SK-N-SH (cell line): ENCODE data around the gene OXA1L. TPM values are rescaled to one million over a fixed set of nuclear protein-coding genes. Genes with fewer than 3 reads are reported as not detected.

ENCODE experiments used
- CTCF ChIA-PET: fragments of 300-600, 350-600 bp; formaldehyde crosslinking; extraction: SDS; loops from one replicate; lab custom pipeline; 2021; lab: Yijun Ruan, JAX
- POLR2A ChIA-PET: fragments of 350-600 bp; sonication (Branson Sonifier 250); formaldehyde crosslinking; extraction: SDS; loops from one replicate; lab custom pipeline; 2020; ENCODE audit warnings: antibody characterized with exemption, inconsistent platforms; lab: Yijun Ruan, JAX
- DNase-seq: peaks from one replicate; pipeline ENCODE4 v3.0.0; 2012
- H2AFZ ChIP-seq: fragments of 200-600 bp; sonication (generic); 2 replicates; pipeline ENCODE4 v1.8.1; 2016; ENCODE audit warnings: antibody characterized with exemption, mild to moderate bottlenecking, low read depth
- H3F3A ChIP-seq: fragments of 200-600 bp; sonication (generic); replicated peaks from 2 replicates; pipeline ENCODE3; 2016; ENCODE audit warnings: antibody characterized with exemption, mild to moderate bottlenecking; ENCODE audit not compliant: insufficient read depth
- H3K27ac ChIP-seq, 2 experiments: fragments of 200-500 bp in 1 of 2; fragments of 200-600 bp in 1 of 2; sonication (Bioruptor generic) in 1 of 2; sonication (generic), shearing (Covaris generic) in 1 of 2; 2 replicates each; pipeline versions ENCODE4 v1.5.1 to v1.6.1; 2014 to 2016; ENCODE audit warnings: low read depth in 2 of 2, inconsistent platforms in 1 of 2, low read length in 1 of 2, mild to moderate bottlenecking in 1 of 2, mixed read lengths in 1 of 2
- H3K27me3 ChIP-seq: fragments of 200-600 bp; sonication (generic), shearing (Covaris generic); 2 replicates; pipeline ENCODE4 v1.6.1; 2016; ENCODE audit warnings: mixed run types; ENCODE audit not compliant: insufficient read depth
- H3K36me3 ChIP-seq, 2 experiments: fragments of 200-500 bp in 1 of 2; fragments of 200-600 bp in 1 of 2; sonication (Bioruptor generic) in 1 of 2; sonication (generic) in 1 of 2; replicated peaks in 1 of 2; 2 replicates each; pipeline versions ENCODE3 to v1.5.1; 2014 to 2016; ENCODE audit warnings: low read length in 1 of 2, mild to moderate bottlenecking in 1 of 2; ENCODE audit not compliant: insufficient read depth in 2 of 2, control insufficient read depth in 1 of 2
- H3K4me1 ChIP-seq, 2 experiments: fragments of 200-500 bp in 1 of 2; fragments of 200-600 bp in 1 of 2; sonication (Bioruptor generic) in 1 of 2; sonication (generic), shearing (Covaris generic) in 1 of 2; 2 replicates each; pipeline versions ENCODE4 v1.5.1 to v1.6.1; 2014 to 2016; ENCODE audit warnings: low read depth in 1 of 2, low read length in 1 of 2, mixed run types in 1 of 2; ENCODE audit not compliant: insufficient read depth in 2 of 2, control insufficient read depth in 1 of 2
- H3K4me2 ChIP-seq: fragments of 200-600 bp; sonication (generic), shearing (Covaris generic); 2 replicates; pipeline ENCODE4 v1.6.1; 2017; ENCODE audit warnings: mixed run types
- H3K4me3 ChIP-seq, 2 experiments: fragments of 200-500 bp in 1 of 2; fragments of 200-600 bp in 1 of 2; sonication (Bioruptor generic) in 1 of 2; sonication (generic), shearing (Covaris generic) in 1 of 2; 2 replicates each; pipeline versions ENCODE4 v1.5.1 to v1.8.1; 2014 to 2016; ENCODE audit warnings: low read depth in 2 of 2, inconsistent platforms in 1 of 2, low read length in 1 of 2, mild to moderate bottlenecking in 1 of 2, mixed read lengths in 1 of 2, moderate library complexity in 1 of 2
- H3K79me2 ChIP-seq: fragments of 200-600 bp; sonication (generic); 2 replicates; pipeline ENCODE4 v1.8.1; 2017; ENCODE audit warnings: mild to moderate bottlenecking; ENCODE audit not compliant: insufficient read depth
- H3K9ac ChIP-seq: fragments of 200-600 bp; sonication (generic); 2 replicates; pipeline ENCODE4 v1.6.1; 2017; ENCODE audit warnings: mixed run types
- H3K9me2 ChIP-seq: fragments of 200-600 bp; sonication (generic); 2 replicates; pipeline ENCODE4 v1.6.1; 2017; ENCODE audit warnings: mixed run types
- H3K9me3 ChIP-seq: fragments of 200-600 bp; sonication (generic); 2 replicates; pipeline ENCODE4 v1.6.1; 2017; ENCODE audit warnings: mixed run types, mild to moderate bottlenecking, moderate library complexity
- H4K20me1 ChIP-seq: fragments of 200-600 bp; sonication (generic); 2 replicates; pipeline ENCODE4 v1.6.1; 2017; ENCODE audit warnings: mild to moderate bottlenecking, mixed run types; ENCODE audit not compliant: insufficient read depth
- CTCF ChIP-seq: fragments of 200-600 bp; sonication (generic); IDR thresholded peaks from 2 replicates; pipeline ENCODE4 v1.6.1; 2017; ENCODE audit warnings: antibody characterized with exemption, mild to moderate bottlenecking, moderate library complexity
- ELF1 ChIP-seq: IDR thresholded peaks from 2 replicates; pipeline ENCODE4 v1.4.0; 2012
- FOSL2 ChIP-seq: IDR thresholded peaks from 2 replicates; pipeline ENCODE4 v1.4.0; 2012; ENCODE audit warnings: low read depth, mild to moderate bottlenecking, moderate library complexity, borderline replicate concordance
- FOXJ3 ChIP-seq: sonication (generic); formaldehyde crosslinking; IDR thresholded peaks from 2 replicates; pipeline ENCODE4 v1.5.1; 2020; ENCODE audit warnings: mild to moderate bottlenecking, missing genetic modification reagents
- GABPA ChIP-seq: IDR thresholded peaks from 2 replicates; pipeline ENCODE4 v1.4.0; 2012; ENCODE audit warnings: low read depth, mild to moderate bottlenecking
- GATA2 ChIP-seq: sonication (generic); formaldehyde crosslinking; IDR thresholded peaks from 2 replicates; pipeline ENCODE4 v1.5.0; 2020; ENCODE audit warnings: mild to moderate bottlenecking, missing genetic modification reagents
- IRF3 ChIP-seq: fragments of 150-350 bp; IDR thresholded peaks from 2 replicates; pipeline ENCODE4 v1.6.1; 2016; ENCODE audit warnings: mild to moderate bottlenecking, low read depth, low read length
- MAX ChIP-seq: IDR thresholded peaks from 2 replicates; pipeline ENCODE4 v1.4.0; 2012; ENCODE audit warnings: low read depth
- MEF2A ChIP-seq: IDR thresholded peaks from 2 replicates; pipeline ENCODE4 v1.4.0; 2012; ENCODE audit warnings: low read depth, borderline replicate concordance
- NFIC ChIP-seq: IDR thresholded peaks from 2 replicates; pipeline ENCODE4 v1.4.0; 2012; ENCODE audit warnings: borderline replicate concordance
- NRF1 ChIP-seq: IDR thresholded peaks from 2 replicates; pipeline ENCODE4 v1.6.1; 2012; ENCODE audit warnings: low read depth, mild to moderate bottlenecking, low read length
- POLR2AphosphoS5 ChIP-seq: IDR thresholded peaks from 2 replicates; pipeline ENCODE4 v1.6.1; 2012; ENCODE audit warnings: low read depth, low read length
- RAD21 ChIP-seq: IDR thresholded peaks from 2 replicates; pipeline ENCODE4 v1.6.1; 2012; ENCODE audit warnings: mild to moderate bottlenecking, low read length
- REST ChIP-seq: IDR thresholded peaks from 2 replicates; pipeline ENCODE4 v1.6.1; 2012; ENCODE audit warnings: mild to moderate bottlenecking, low read depth, low read length, moderate library complexity
- USF1 ChIP-seq: IDR thresholded peaks from 2 replicates; pipeline ENCODE4 v1.4.0; 2012; ENCODE audit warnings: low read depth, borderline replicate concordance
- YY1 ChIP-seq: IDR thresholded peaks from 2 replicates; pipeline ENCODE4 v1.4.0; 2012; ENCODE audit warnings: low read depth, mild to moderate bottlenecking
- ZBTB33 ChIP-seq: IDR thresholded peaks from 2 replicates; pipeline ENCODE4 v1.4.0; 2012; ENCODE audit warnings: low read depth, borderline replicate concordance
- WGBS: methylation state at CpG from one replicate; pipeline ENCODE4 v1.1.6; 2017; ENCODE audit warnings: low lambda C conversion rate; 5-methylcytosine and 5-hydroxymethylcytosine counted together
- polyA plus RNA-seq, 3 experiments: library from polyadenylated mRNA; depleted of rRNA; stranded (reverse); fragments of >200 nt; gene quantifications; 2 replicates each; pipeline ENCODE4 v1.2.3, GENCODE V29; 2012

Gene OXA1L
- polyA plus RNA-seq, 1 of the 3 experiments (the other 2 are of a cell fraction) = 119 TPM

GRCh38 chr14:22798528-22798927 lies 32.0 kb downstream of the OXA1L start:
- Histone ChIP-seq H3K9me3 (no peaks in the 10 kb centered on the region), H3F3A (no peaks in the 10 kb centered on the region), H3K4me2 (no peak overlapping the region), H3K27me3 (peaks cover 74% of the 10 kb centered on the region), H2AFZ (no peak overlapping the region), H4K20me1 (no peaks in the 10 kb centered on the region), H3K4me1 (no peaks in the 10 kb centered on the region), H3K36me3 (no peaks in the 10 kb centered on the region), H3K4me3 (no peak overlapping the region), H3K9ac (no peak overlapping the region), H3K27ac (no peak overlapping the region), H3K79me2 (no peaks in the 10 kb centered on the region), H3K9me2 (no peaks in the 10 kb centered on the region)
- ChIA-PET POLR2A (interaction anchor here (0.5 kb wide), 1 partner anchor 25 kb away, joined by 3 read pairs; no protein-coding TSS in a partner anchor), CTCF (interaction anchor here (0.9 kb wide), 1 partner anchor 24 kb away, joined by 3 read pairs; no protein-coding TSS in a partner anchor)
- WGBS = 7% methylated on average over 2 of the region's 2 CpGs
- DNase-seq = no peak
- TF ChIP-seq RAD21 = no peak
- TF ChIP-seq POLR2AphosphoS5 = no peak
- no peak for TF ChIP-seq NFIC
- TF ChIP-seq GATA2 (CRISPR knock-in tag) = no peak
- no peak for TF ChIP-seq ZBTB33
- TF ChIP-seq USF1 = no peak
- TF ChIP-seq GABPA = no peak

- Histone ChIP-seq H3K4me1 (no peaks in the 10 kb centered on the region), H3F3A (no peaks in the 10 kb centered on the region), H3K4me3 (no peak overlapping the region), H2AFZ (no peak overlapping the region), H3K36me3 (no peaks in the 10 kb centered on the region), H3K9ac (no peak overlapping the region), H3K4me2 (no peak overlapping the region), H3K27ac (no peak overlapping the region), H3K9me3 (no peaks in the 10 kb centered on the region), H3K79me2 (no peaks in the 10 kb centered on the region), H3K27me3 (peaks cover 77% of the 10 kb centered on the region), H4K20me1 (no peaks in the 10 kb centered on the region), H3K9me2 (no peaks in the 10 kb centered on the region)
- whole genome bisulfite sequencing = 34% methylated on average over 10 of the region's 10 CpGs
- no peak for DNase-seq
- ChIA-PET POLR2A (no interaction called here), CTCF (interaction anchor here (0.6 to 0.9 kb wide), 2 partner anchors 51 to 231 kb away, joined by 3 read pairs; no protein-coding TSS in a partner anchor)
- TF ChIP-seq MEF2A (no peak), FOXJ3 (CRISPR knock-in tag) (no peak), IRF3 (no peak), GATA2 (CRISPR knock-in tag) (no peak), MAX (no peak), NRF1 (no peak), FOSL2 (no peak), REST (no peak), CTCF (no peak), ELF1 (no peak), USF1 (no peak), YY1 (no peak)
Measured at GRCh38 chr14:22800346-22800745, 33.9 kb downstream of the OXA1L start.
